DOHH2 (cell line): ENCODE data around the gene AKNA.

Source experiments
- H3F3A ChIP-seq: fragments of 200-600 bp; sonication (generic), shearing (Covaris generic); 2 replicates; pipeline ENCODE4 v1.6.0; 2016; ENCODE audit warnings: antibody characterized with exemption, mild to moderate bottlenecking; ENCODE audit not compliant: control insufficient read depth, insufficient read depth
- H3K27ac ChIP-seq: fragments of 200-600 bp; sonication (generic); 2 replicates; pipeline ENCODE4 v1.5.1; 2014; ENCODE audit warnings: low read depth, mild to moderate bottlenecking, low read length, moderate library complexity
- H3K27me3 ChIP-seq: fragments of 200-600 bp; sonication (generic); 2 replicates; pipeline ENCODE4 v1.6.1; 2014; ENCODE audit warnings: mild to moderate bottlenecking, low read length, mixed read lengths; ENCODE audit not compliant: control insufficient read depth
- H3K36me3 ChIP-seq: fragments of 200-600 bp; sonication (generic); 2 replicates; pipeline ENCODE4 v1.6.1; 2014; ENCODE audit warnings: mild to moderate bottlenecking, low read length, moderate library complexity, mixed read lengths; ENCODE audit not compliant: control insufficient read depth
- H3K4me1 ChIP-seq: fragments of 200-600 bp; sonication (generic); 2 replicates; pipeline ENCODE4 v1.6.1; 2014; ENCODE audit warnings: mild to moderate bottlenecking, low read length, mixed read lengths; ENCODE audit not compliant: control insufficient read depth
- H3K4me2 ChIP-seq: fragments of 200-600 bp; sonication (generic); 2 replicates; pipeline ENCODE4 v1.6.0; 2014; ENCODE audit warnings: mild to moderate bottlenecking, low read length, moderate library complexity
- H3K4me3 ChIP-seq: fragments of 200-600 bp; sonication (generic); 2 replicates; pipeline ENCODE4 v1.5.1; 2014; ENCODE audit warnings: mild to moderate bottlenecking, low read length, mixed read lengths
- H3K79me2 ChIP-seq: fragments of 200-600 bp; sonication (generic); 2 replicates; pipeline ENCODE4 v1.6.1; 2014; ENCODE audit warnings: mild to moderate bottlenecking, low read length, mixed read lengths; ENCODE audit not compliant: control insufficient read depth
- H3K9me2 ChIP-seq: fragments of 200-600 bp; sonication (generic); replicated peaks from 2 replicates; pipeline ENCODE4 v1.6.1; 2014; ENCODE audit warnings: mild to moderate bottlenecking, low read length, mixed read lengths; ENCODE audit not compliant: control insufficient read depth
- H3K9me3 ChIP-seq: fragments of 200-600 bp; sonication (generic); 2 replicates; pipeline ENCODE4 v1.6.1; 2014; ENCODE audit warnings: antibody characterized with exemption, low read length, mixed read lengths; ENCODE audit not compliant: control insufficient read depth, insufficient read depth
- H4K20me1 ChIP-seq: fragments of 200-600 bp; sonication (generic); 2 replicates; pipeline ENCODE4 v1.6.0; 2014; ENCODE audit warnings: low read depth, mild to moderate bottlenecking, antibody characterized with exemption, low read length, moderate library complexity; ENCODE audit not compliant: control insufficient read depth, insufficient read depth
- CTCF ChIP-seq: fragments of 200-600 bp; sonication (generic); IDR thresholded peaks from one replicate; pipeline ENCODE4 v1.5.1; 2014; ENCODE audit warnings: antibody characterized with exemption, mild to moderate bottlenecking, low read depth, low read length; ENCODE audit not compliant: poor library complexity, severe bottlenecking
- EZH2phosphoT487 ChIP-seq: fragments of 200-600 bp; sonication (generic); IDR thresholded peaks from 2 replicates; pipeline ENCODE4 v1.6.1; 2017; ENCODE audit warnings: borderline replicate concordance, mild to moderate bottlenecking, antibody characterized with exemption, low read length, moderate library complexity, mixed read lengths

The AKNA gene

GRCh38 chr9:114287763-114288192 is 100.0 kb downstream of the AKNA start:
- no peak overlapping the region for H3K4me3 ChIP-seq
- H3K9me2 ChIP-seq, result no peaks in the 10 kb centered on the region
- peaks cover 8% of the 10 kb centered on the region for H3K36me3 ChIP-seq
- no peak overlapping the region for H3K27ac ChIP-seq
- H4K20me1 ChIP-seq, result no peaks in the 10 kb centered on the region
- H3K4me2 ChIP-seq, result no peak overlapping the region
- no peaks in the 10 kb centered on the region for H3K9me3 ChIP-seq
- no peaks in the 10 kb centered on the region for H3K27me3 ChIP-seq
- no peaks in the 10 kb centered on the region for H3K4me1 ChIP-seq
- no peak for TF ChIP-seq CTCF
- H3K79me2 ChIP-seq, result no peaks in the 10 kb centered on the region
- H3F3A ChIP-seq, result no peaks in the 10 kb centered on the region

GRCh38 chr9:114287001-114287762 is 100.6 kb downstream of the AKNA start:
- no peaks in the 10 kb centered on the region for H3F3A ChIP-seq
- no peaks in the 10 kb centered on the region for H3K9me3 ChIP-seq
- H3K36me3 ChIP-seq, result peaks cover 2% of the 10 kb centered on the region
- no peaks in the 10 kb centered on the region for H3K4me1 ChIP-seq
- no peak overlapping the region for H3K4me2 ChIP-seq
- H3K27ac ChIP-seq, result no peak overlapping the region
- no peak overlapping the region for H3K4me3 ChIP-seq
- no peaks in the 10 kb centered on the region for H3K9me2 ChIP-seq
- no peaks in the 10 kb centered on the region for H3K27me3 ChIP-seq
- H3K79me2 ChIP-seq, result no peaks in the 10 kb centered on the region
- H4K20me1 ChIP-seq, result no peaks in the 10 kb centered on the region
- TF ChIP-seq EZH2phosphoT487 (no peak), CTCF (no peak)

- TF ChIP-seq CTCF (no peak), EZH2phosphoT487 (no peak)
- Histone ChIP-seq H3K9me2 (no peaks in the 10 kb centered on the region), H3K4me1 (no peaks in the 10 kb centered on the region), H3K27ac (no peak overlapping the region), H3K4me2 (no peak overlapping the region), H3K79me2 (no peaks in the 10 kb centered on the region), H3K27me3 (no peaks in the 10 kb centered on the region), H3F3A (no peaks in the 10 kb centered on the region), H3K36me3 (no peaks in the 10 kb centered on the region), H3K4me3 (no peak overlapping the region), H4K20me1 (no peaks in the 10 kb centered on the region), H3K9me3 (no peaks in the 10 kb centered on the region)
Measured at GRCh38 chr9:114286146-114286679, 101.6 kb downstream of the AKNA start.
